ENCODE results near the gene ALG5. TPM values are rescaled to one million over a fixed set of nuclear protein-coding genes. Genes with fewer than 3 reads are reported as not detected.

The ALG5 gene
- total RNA-seq, 1 donor from 2014 or later = 24.0 TPM

DNA sequence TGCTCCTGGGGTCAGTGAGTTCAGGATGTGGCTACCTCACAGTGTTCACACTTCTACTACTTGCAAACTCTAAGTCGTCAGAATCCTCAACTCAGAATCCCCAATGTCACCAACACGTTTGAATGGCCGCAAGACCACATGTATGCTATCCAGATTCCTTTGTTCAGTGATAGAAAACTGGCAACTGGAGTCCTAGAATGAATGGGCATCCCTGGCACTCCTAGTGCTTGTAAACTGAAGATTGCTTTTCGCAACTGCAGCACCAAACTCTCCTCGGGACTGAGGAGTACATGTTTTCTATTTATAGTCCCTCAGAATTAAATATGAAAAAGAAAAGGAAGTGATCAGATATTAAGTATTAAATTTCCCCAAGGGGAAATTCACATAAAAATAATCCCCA, 84.0 kb downstream of the ALG5 start:
- H3K27ac Mint-ChIP-seq = no peak overlapping the region
- TF ChIP-seq CTCF (IDR thresholded peaks at IDR 0.05) = no peak
- H3K4me3 Mint-ChIP-seq = no peak overlapping the region
- peaks cover 36% of the 10 kb centered on the region for H3K27me3 Mint-ChIP-seq
- DNase-seq = no peak
- ATAC-seq (ENCODE audit: low read depth) = no peak
- CTCF ChIA-PET = no interaction called here
- POLR2A ChIA-PET = no interaction called here
- intact Hi-C loops (cut with micrococcal nuclease) = loop anchor here (5.0 kb wide), 1 partner anchor 483 kb away; the partner anchor contains the start of gene CCNA1
- peaks cover 10% of the 10 kb centered on the region for H3K4me1 Mint-ChIP-seq
- H3K36me3 Mint-ChIP-seq (ENCODE audit: low read depth) = no peaks in the 10 kb centered on the region
- no peaks in the 10 kb centered on the region for H3K9me3 Mint-ChIP-seq

DNA sequence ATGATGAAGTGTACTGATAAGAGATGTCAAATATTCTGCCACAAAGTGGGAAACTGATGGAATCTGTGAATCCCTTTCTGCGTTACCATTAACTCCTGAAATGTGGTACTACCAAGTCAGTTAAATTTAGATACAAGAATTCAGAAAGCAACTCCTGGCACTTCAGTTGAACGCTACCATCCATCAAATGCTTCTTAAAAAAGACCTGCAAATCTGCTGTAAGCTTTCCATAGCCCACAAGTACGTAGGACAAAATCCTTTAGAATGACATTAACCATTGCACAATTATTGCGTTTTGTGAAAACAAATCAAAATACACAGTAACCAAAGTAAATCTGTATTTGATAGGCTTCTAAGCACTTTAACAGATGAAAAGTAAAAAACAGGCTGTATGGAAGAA, 84.5 kb downstream of the ALG5 start:
- Mint-ChIP-seq H3K9me3 (no peaks in the 10 kb centered on the region), H3K27me3 (peaks cover 36% of the 10 kb centered on the region), H3K4me1 (peaks cover 8% of the 10 kb centered on the region), H3K27ac (no peak overlapping the region), H3K4me3 (no peak overlapping the region), H3K36me3 (ENCODE audit: low read depth) (no peaks in the 10 kb centered on the region)
- no peak for TF ChIP-seq CTCF (IDR thresholded peaks at IDR 0.05)
- DNase-seq (no peak), ATAC-seq (ENCODE audit: low read depth) (no peak)
- POLR2A ChIA-PET = no interaction called here
- CTCF ChIA-PET = no interaction called here
- intact Hi-C loops (cut with micrococcal nuclease) = loop anchor here (5.0 kb wide), 1 partner anchor 482 kb away; the partner anchor contains the start of gene CCNA1

DNA sequence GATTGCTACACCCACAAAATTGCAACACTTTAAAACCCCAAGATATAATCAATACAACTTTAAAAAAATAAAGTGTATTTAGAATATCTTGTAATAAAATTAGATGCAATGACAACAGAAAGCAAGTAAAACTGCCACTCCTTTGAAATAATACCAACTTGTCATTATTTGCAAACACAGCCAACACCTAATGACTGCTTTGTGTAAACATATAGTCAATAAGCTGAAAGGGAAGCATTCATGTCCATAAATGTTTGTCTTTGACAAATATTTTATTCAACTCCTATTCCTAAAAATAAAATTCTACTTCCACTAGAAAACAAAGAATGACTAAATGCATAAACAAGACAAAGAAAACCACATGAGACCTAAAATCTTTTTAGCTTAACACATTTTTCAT, 85.7 kb downstream of the ALG5 start:
- H3K27ac Mint-ChIP-seq = no peak overlapping the region
- TF ChIP-seq CTCF (IDR thresholded peaks at IDR 0.05) = no peak

DNA sequence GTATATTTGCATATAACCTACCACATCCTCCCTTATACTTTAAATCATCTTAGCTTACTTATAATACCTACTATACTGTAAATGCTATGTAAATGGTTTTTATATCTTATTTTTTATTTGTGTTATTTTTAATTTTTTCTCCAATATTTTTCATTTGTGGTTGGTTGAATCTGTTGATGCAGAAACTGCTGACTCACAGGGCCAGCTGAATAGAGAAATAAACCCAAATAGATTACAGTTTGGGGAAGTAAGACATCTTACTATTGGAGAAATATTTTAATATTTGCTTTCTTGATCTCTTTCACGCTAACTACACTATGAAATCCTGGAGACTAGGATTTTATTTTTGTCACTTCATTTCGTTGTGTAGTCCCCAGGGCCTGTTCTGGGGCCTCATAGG, 86.2 kb downstream of the ALG5 start:
- Mint-ChIP-seq H3K4me1 (no peaks in the 10 kb centered on the region), H3K36me3 (ENCODE audit: low read depth) (no peaks in the 10 kb centered on the region), H3K27me3 (peaks cover 28% of the 10 kb centered on the region), H3K4me3 (no peak overlapping the region), H3K9me3 (no peaks in the 10 kb centered on the region), H3K27ac (no peak overlapping the region)
- POLR2A ChIA-PET = no interaction called here
- CTCF ChIA-PET = no interaction called here
- intact Hi-C loops (cut with micrococcal nuclease) = no loop called here
- no peak for TF ChIP-seq CTCF (IDR thresholded peaks at IDR 0.05)
- ATAC-seq (ENCODE audit: low read depth) (no peak), DNase-seq (no peak)

More for the DNA sequence above, 85.7 kb downstream of the ALG5 start:
- DNase-seq (no peak), ATAC-seq (ENCODE audit: low read depth) (no peak)
- Mint-ChIP-seq H3K4me1 (no peaks in the 10 kb centered on the region), H3K9me3 (no peaks in the 10 kb centered on the region), H3K36me3 (ENCODE audit: low read depth) (no peaks in the 10 kb centered on the region), H3K27me3 (peaks cover 29% of the 10 kb centered on the region), H3K4me3 (no peak overlapping the region)
- CTCF ChIA-PET = no interaction called here
- POLR2A ChIA-PET = no interaction called here
- intact Hi-C loops (cut with micrococcal nuclease) = no loop called here

- Mint-ChIP-seq H3K9me3 (no peaks in the 10 kb centered on the region), H3K36me3 (ENCODE audit: low read depth) (no peaks in the 10 kb centered on the region), H3K27ac (no peak overlapping the region), H3K27me3 (peaks cover 24% of the 10 kb centered on the region), H3K4me3 (no peak overlapping the region), H3K4me1 (no peaks in the 10 kb centered on the region)
- ChIA-PET CTCF (no interaction called here), POLR2A (no interaction called here)
- TF ChIP-seq CTCF (IDR thresholded peaks at IDR 0.05) = no peak
- ATAC-seq (ENCODE audit: low read depth) (no peak), DNase-seq (no peak)
- intact Hi-C loops (cut with micrococcal nuclease) = no loop called here
Observed at GRCh38 chr13:36912369-36912768, 86.8 kb downstream of the ALG5 start.

Measured in activated B cell treated with CpG ODN at 0.5 μM for 24 hours (primary cell).